ENCODE measurements around the gene CAPN3.

- TF ChIP-seq EZH2phosphoT487 (IDR thresholded peaks at IDR 0.05; ENCODE audit: low read depth, severe bottlenecking, unreplicated experiment) = no peak
- TF ChIP-seq CTCF (IDR thresholded peaks at IDR 0.05; ENCODE audit: poor library complexity) = no peak
- no peak for TF ChIP-seq EZH2 (IDR thresholded peaks at IDR 0.05; ENCODE audit: borderline replicate concordance)
Measured at GRCh38 chr15:42371096-42371495, 11.8 kb downstream of the CAPN3 start.
